ENCODE results near the gene STAMBP.
"Not testable (repeated sequence)": the region's sequence is repeated elsewhere in the genome, so short reads cannot be mapped to it uniquely, and the experiment has no call there.

The STAMBP gene

DNA sequence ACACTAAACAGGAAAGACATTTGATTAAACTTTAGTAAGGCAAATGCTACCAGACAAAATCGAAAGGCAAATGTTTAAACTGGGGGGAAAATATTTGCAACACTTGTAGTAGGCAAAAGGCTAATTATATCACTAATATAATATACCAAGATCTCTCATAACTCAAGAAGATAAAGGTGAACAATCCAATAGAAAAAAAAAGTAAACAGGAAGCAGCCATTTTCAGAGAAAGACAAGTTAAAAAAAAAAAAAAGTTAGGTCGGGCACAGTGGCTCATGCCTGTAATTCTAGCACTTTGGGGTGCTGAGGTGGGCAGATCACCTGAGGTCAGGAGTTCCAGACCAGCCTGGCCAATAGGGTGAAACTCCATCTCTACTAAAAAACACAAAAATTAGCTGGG, 59.6 kb downstream of the STAMBP start:
- DNase-seq, result no peak

DNA sequence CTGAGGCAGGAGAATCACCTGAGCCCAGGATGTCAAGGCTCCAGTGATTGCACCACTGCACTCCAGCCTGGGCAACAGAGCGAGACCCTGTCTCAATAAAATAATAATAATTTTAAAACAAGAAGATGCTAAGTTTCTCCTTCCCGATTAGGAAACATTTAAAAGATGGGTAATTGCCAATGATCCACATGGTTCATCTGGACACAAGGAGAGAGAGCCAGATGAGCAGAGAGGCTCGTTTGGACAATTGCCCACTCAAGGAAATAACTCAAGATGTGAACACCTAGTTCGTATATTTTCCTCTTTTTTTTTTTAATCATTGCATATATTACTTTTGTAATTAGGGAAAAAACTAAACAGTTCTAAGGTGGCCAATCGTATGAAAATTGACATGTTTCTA, 60.4 kb downstream of the STAMBP start:
- DNase-seq, result no peak

DNA sequence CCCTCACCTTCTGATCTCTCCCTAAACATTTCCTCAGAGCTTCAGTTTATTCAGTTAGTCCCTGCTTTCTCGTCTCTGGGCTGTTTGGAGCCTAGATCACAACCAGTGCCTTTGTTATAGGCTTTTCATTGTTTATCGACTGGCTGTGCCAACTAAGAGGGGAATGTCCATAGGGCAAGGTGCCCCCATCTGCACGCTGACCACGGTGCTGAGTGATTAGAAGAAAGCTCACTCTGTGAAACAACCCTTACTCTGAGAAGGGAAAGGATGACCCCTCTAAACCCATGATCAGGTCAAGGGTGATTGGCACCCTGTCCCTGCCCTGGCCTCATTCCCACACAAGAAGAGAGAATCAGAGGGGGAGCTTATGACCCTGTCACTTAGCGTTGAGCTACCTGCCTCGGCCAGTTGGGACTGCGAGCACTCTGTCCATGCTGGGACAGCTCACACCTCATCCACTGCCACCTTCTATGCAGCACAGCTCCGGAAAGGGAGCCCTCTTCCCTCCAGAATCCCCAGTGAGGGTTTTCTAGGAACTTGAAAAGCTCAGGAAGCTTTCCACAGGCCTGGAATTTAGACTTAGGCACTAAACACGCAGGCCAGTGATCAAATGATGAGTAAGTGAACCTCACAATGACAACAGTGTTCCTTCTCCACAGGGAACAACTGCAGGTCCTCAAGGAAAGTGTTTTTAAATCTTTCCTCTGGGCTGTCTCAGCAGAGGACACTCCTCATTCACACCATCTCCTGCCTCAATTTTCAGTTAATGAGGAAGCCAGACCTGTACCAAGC, 61.7 kb downstream of the STAMBP start:
- DNase-seq, result no peak

DNA sequence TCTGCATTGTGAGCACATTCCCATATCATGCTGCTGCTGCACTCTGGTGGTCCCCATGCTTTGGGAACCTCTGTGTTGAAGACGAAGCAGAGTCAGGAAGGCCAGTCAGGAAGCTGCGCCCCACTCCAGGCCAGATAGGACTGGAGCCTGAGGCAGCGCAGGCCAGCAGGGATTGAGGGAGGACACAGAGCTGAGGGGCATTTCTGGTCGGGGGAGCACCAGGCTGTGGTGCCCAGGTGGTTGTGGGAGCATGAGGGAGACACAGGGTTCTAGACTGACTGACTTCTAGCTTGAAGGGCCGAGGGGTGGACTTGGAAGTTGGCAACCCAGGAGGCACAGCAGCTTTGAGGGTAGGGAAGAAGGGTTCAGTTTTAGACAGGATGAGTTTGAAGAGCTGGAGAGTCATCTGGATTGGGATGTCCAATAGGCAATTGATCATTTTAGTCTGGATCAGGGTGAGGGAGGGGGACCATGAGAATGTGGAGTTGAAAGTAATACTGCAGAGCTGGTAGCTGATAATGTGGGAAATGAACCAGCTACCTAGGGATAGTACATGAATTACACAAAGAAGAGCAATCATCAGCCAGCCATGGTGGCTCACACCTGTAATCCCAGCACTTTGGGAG, 62.6 kb downstream of the STAMBP start:
- no peak for DNase-seq

DNA sequence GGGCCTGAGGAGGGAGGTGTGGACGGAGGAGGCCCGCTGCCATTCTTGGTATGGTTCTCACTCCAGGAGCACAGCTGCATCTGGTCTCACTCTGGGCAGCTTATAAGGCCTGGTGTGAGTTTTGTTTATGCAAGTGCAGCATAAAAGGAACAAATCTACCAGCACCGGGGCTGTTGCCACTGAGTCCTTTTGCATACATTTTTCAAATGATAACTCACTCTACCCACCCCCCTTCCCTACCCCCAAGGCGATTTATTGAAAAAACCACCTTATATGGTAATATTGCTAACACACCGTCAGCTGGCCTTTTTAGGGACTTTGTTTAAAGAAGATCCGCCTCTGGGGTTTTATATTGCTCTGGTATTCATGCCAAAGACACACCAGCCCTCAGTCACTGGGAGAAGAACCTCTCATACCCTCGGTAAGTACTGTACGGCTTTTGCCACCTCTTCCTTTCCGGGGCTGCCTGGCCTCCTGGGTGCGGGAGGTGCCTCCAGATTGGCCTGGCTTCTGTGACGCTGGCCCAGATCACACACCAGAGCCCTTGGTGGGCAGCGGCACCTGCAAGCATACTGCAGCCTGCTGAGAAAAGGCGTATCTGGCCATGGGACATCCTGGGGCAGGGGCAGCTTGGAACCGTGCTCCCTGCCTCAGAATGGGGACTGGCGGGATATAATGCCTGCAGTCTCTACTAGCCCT, 64.0 kb downstream of the STAMBP start, which contains the start of gene ACTG2:
TSS of gene ACTG2 (plus strand) at position 378 of the 699 bp plus-strand sequence. CDS start 8,304 bp downstream, outside the sequence.
- no peak for DNase-seq

DNA sequence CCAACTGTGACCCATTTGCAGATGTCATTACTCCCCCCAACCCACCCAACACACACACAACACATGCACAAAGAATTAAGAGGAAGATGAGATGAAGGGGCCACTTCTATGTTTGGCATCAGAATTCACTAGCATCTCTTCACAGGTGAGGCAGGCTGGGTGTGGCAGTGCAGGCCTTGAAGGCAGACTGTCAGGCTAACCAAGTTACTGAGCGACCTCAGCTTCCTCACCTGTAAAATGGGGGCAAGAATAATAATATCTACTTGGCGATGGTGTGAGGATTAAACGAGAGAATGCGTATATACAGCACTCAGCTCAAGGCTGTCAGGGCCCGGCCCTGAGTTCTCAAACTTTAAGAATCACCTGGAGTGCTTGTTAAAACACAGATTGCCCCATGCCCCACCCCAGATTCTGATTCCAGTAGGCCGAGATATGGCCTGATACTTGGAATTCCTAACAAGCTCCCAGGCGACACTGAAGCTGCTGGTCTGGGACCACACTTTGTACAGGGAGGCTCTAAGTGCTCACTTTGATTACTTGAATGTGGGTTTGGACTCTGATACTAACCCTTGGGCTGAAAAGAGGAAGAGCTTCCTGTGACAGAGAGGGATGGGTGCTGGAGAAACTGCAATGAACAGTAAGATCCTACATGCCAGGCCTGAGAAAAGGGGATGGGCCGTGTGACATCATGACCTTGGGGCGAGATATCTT, 65.2 kb downstream of the STAMBP start:
- no peak for DNase-seq

DNA sequence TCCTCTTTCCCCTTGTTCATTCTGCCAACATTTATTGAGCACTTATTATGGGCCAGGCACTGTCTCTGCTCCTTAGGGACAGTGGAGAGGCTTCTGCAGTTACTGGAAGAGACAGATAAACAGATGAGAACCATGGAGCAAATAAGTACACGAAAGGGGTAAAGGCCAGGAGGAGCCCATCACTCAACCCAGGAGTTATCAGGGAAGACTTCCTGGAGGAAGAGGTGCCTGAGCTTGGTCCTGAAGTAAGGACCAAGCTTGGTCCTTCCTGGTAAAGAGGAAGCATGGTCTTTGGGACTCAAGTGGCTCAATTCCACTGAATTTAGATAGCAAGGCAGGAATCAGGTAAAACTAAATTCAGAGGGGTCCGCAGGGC, 65.7 kb downstream of the STAMBP start:
- no peak for DNase-seq

DNA sequence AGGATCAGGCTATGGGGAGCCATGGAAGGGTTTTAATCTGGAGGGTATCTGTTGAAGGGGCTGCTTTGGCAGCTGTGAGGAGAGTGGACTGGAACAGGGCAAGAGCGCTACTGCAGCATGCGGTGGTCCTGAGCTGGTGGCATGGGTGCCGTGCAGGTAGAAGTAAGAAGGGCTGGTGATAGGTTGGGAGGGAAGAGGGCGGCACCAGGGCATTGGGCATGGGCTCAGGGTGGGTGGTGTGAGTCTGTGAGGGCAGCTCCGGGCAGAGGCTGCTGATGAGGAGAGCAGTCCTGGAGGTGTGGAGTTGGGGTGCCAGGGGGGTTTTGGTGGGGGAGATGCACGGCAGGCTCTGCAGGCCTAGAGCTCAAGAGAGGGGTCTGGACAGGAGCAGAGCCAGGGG, 66.1 kb downstream of the STAMBP start:
- no peak for DNase-seq

DNA sequence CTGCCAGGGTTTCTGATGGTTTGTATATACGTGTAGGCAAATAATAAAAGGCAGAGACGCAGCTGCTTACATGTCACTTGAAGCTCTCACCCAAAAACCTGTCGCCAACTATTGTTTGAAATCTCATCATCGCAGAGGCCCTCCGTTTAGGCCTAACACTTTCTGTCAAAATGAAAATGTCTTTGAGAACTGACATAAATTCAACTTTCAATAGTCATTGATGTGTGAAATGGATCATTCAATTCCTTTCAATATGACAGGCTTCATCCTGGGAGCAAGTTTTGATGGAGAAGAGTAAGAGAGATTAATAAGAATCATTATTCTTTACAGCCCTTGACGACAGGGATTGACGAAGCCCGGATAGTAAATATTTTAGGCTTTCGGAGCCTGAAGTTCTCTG, 66.7 kb downstream of the STAMBP start:
- DNase-seq, result no peak

DNA sequence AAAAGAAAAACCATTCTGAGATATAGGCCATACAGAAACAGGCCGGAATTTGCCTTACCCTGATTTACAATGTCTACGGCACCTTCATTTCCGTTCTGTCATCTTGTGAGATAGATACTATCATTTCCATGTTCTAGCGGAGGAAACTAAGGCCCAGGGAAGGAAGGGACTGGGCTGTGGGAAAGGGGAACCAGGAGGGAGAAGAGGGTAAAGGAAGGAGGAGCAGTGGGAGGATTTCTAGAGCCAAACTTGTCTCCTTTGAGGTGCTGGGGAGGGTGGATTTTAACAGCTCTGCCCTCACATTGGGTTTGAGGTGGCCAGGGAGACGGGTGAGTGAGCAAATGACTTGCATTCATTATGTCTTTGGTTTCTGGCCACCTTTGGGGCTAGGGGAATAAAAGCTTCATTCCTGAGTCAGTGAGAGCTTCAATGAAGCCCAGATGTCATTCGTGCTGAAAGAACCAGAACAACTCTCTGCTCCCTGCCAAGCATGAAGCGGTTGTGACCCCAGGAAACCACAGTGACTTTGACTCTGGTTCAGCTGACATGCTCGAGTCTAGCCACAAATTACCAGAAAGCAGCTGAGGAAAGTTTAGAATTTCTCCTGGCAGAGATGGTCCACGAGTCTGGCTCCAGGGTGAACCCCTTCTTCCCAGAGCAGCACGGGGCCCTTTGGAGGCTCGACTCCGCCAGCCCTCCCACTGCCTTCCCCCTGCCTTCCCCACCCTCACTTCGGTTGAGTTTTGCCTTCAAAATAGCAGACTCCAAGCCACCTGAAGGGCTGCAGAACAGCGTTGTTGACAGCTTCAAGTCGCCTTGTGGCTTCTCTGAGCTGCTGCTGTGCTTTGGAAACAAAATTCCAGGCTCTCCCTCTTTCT, 67.8 kb downstream of the STAMBP start:
- no peak for DNase-seq

DNA sequence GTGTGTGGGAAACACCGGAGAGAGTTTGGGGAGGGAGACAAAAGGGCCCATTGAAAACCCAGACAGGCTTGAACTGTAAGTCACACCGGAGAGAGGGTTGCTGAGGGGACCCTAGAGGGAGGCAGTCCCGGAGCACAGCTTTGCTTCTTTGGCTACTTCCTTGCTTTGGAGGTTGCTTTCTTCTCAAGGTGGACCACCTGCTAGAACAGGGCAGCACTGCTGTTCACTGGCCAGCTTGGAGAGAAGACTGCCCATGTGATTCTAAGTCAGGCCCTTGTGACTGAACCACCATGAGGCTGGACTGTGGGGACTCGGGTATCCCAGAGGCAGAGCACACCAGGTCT, 68.5 kb downstream of the STAMBP start:
- DNase-seq, result no peak

DNA sequence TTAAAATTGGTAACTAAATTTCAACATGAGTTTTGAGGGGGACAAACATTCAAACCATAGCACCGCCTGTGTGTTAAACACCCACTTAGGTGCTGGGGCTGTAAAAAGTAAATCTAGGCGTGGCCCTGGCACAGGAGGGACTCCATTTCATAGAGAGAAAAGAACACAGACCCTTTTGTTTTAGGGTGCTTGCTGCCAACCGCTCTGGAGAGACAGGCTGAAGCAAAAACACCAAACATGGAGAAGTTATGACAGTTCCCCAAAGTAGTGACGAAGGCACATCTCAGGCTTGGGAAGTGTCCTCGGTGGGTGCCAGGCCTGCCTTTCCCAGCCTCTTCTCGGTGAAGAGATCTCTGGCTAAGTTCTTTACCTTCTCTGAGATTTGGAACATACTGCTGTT, 69.2 kb downstream of the STAMBP start:
- DNase-seq, result no peak

DNA sequence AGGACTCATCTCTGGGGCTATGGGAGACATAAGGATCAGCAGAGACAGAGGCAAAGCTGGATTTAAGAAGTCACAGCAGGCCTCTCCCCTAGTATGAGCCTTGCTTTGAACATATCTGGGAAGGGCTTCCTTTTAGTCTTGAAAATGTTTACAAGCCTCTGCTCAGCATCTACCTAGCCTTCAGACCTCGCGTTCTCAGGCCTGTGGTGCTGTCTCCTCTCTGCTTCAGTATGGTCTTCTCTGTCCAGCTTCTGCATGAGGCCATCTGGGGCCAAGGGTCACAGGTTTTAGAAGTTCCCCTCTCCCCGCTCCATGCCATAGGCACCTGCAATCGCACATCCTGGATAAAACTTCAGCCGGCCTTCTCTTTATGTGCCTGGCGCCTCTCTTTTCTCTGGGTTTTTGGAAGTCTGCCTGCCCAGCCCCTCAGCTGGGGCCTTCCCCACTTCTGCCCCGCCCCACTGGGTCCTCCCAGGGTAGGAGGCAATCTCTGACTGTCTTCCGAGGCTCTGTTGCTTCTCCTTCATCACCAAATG, 71.1 kb downstream of the STAMBP start:
- no peak for DNase-seq

DNA sequence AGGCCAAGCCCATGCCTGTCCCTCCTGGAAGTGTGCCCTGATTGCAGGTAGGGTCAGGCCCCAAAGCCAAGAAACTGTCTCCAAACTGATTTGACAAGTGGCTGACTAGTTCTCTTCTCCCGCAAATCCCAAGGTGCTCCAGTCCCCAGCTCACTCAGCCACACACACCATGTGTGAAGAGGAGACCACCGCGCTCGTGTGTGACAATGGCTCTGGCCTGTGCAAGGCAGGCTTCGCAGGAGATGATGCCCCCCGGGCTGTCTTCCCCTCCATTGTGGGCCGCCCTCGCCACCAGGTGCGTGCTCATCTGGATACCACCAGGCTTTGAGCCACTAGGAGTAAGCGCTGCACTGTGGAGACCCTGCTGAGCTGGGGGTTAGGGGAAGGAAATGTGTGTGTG, 72.4 kb downstream of the STAMBP start:
- no peak for DNase-seq

DNA sequence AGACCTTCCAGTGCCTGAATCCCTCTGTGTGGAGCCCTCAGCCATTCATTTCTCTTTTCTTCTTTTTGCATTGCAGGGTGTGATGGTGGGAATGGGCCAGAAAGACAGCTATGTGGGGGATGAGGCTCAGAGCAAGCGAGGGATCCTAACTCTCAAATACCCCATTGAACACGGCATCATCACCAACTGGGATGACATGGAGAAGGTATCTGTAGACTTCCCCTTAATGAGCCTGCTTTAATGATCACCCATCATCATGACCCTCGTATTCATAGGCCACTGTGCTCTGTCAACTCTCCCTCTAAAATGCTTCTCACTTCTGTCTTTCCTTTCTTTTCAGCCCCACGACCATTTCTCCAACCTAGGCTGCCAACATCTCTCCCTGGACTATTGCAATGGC, 73.5 kb downstream of the STAMBP start:
- DNase-seq, result no peak

DNA sequence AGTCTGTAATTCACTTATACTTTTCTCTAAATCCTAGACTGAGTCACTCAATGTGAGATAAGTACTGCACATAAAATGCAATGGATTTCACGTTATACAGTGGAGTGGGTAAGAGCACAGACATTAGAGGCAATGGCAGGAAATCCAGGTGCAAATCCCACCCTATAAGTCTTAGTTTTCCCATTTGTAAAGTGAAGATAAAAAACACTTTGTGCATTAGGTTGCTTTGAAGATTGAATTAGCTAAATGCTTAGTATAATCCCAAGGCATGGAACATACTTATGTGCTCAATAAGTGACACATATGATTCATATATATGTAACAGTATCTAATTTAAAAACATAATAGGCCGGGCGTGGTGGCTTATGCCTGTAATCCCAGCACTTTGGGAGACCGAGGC, 74.6 kb downstream of the STAMBP start:
- no peak for DNase-seq

DNA sequence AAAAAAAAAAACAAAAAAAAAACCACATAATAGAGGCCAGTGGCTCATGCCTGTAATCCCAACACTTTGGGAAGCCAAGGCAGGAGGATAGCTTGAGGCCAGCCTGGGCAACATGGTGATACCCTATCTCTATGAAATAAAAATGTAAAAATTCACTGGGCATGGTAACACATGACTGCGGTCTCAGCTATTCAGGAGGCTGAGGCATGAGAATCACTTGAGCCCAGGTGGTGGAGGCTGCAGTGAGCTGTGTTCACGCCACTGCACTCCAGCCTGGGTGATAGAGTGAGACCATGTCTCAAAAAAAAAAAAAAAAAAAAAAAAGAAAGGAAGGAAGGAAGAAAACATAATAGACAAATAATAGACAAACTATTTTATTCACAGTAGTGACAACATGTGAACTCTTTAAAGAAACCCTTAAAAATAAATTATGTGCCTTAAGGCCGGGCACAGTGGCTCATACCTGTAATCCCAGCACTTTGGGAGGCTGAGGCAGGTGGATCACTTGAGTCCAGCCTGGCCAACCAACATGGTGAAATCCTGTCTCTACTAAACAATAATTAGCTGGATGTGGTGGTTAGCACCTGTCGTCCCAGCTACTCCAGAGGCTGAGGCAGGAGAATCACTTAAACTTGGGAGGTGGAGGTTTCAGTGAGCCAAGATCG, 75.3 kb downstream of the STAMBP start:
- DNase-seq, result not testable (repeated sequence)

DNA sequence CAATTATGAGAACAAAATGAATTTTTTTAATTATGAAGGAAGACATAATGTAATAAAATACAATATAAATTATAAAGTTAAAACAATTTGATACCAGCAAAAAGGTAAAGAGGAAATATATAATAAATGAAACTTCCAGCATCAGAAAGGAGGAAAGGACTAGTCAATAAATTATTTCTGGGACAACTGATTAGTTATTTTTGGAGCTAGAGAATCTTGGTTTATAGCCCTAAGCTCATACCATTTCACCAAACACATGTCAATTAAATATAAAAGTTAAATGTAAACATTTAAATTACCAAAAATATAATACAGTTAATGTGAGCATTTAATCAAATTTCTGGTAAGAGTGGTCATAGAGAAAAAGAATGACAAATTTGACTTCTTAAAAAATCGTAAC, 76.2 kb downstream of the STAMBP start:
- no peak for DNase-seq

DNA sequence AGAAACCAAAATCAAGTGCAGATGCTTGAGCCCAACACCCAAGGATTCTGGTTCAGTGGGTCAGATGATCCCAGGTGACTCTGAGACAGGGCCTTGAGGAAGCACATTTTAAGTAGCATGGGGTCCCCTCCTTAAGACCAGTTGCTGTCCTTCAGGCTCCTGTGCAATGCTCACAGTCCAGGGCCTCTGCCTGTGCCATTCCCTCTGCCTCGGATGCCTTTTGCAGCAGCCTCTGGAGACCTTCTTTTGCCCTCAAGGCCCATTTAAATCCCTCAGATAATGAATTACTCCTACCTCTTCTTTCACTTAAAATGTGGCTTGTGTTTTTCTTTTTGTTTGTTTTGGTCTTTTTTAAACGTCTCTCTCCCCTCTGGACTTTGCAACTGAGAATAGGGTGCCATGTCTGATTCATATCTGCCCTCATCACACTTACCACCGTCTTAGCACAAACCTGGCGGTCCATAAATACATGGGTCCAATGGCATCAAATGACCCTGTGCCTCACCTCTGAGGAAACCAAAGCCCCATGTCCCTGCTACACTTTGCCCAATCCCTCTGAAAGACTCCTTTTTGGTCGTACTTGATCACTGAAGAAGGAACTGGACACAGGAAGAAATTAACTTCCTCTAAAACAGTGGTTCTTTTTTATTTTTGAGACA, 78.2 kb downstream of the STAMBP start:
- DNase-seq, result no peak

DNA sequence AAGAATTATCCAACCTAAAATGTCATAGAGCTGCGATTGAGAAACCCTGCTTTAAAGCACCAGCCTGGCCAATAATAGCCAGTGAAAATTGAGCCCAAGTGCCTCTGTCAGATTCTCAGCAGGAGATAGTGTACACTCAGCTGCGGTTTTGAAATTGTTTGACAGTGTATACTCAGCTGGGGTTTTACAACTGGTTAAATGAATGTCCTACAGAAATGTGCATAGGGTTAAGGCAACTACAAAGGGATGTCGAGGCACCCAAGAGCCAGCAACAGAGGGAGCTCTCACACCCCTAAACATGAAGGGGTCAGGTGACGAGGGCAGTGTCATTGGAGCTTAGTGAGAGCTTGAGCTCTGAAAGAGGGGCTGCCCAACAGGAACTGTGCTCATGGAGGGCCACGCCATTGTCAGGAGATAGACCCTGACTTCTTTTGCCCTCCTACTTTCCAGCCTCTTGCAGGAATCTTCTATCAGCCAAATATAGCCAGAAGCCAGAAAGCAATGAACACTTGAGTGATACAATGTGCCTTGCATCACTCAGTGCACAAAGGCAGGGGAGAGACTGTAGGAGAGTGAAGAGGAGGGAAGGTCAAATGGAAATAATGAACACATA, 79.2 kb downstream of the STAMBP start:
- DNase-seq, result peak; percentile 60
